GM18909 (cell line): Measurements from ENCODE around the gene NF1.
"Not testable (repeated sequence)": the region's sequence is repeated elsewhere in the genome, so short reads cannot be mapped to it uniquely, and the experiment has no call there.

ENCODE experiments used
- ATAC-seq: cut with Tn5 transposase; IDR thresholded peaks from one replicate; pipeline ENCODE4 v1.9.1; 2021; ENCODE audit warnings: mild to moderate bottlenecking; ENCODE audit not compliant: unreplicated experiment, poor library complexity

The NF1 gene

GRCh38 chr17:31074772-31075555 lies 19.8 kb upstream of the NF1 start:
- ATAC-seq = no peak

- no peak for ATAC-seq
These were observed 16.5 kb upstream of the NF1 start for GRCh38 chr17:31078290-31078689.

DNA sequence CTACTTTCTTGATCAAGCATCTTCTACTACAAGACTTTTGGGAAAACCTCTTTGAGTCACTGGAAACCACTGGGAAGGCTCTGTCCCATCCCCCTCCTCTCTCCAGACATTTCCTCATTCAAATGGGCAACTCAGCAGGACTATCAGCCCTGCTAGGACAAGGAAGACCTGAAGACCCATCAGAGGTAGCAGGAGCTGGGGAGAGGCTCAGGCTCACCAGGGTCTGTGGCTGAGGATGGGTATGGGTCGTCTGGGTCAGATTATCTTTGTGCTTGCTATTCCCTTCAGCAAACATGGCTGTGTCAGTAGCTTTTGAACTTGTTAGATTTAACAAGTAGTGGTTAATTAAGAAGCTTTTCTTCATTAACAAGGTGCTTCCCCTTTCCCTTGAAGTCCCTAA lies 15.0 kb upstream of the NF1 start:
- ATAC-seq = no peak

DNA sequence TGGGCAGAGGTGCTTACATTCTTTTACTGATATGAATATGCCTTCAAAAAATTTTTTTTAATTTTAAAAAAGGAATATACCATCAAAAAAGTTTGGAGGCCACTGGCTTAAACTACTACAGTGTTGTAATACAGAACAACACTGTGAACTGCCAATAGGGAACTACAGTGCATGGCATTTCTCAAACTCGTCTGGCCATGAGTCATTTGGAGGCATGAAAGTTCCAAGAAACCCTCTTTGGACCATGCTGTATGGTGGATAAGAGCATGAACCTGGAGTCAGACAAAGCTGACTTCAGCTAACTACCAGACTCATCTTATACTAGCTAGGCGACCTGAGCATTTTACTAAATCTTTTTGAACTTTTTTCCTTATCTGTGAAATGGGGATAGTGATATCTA lies 9.2 kb upstream of the NF1 start:
- no peak for ATAC-seq

DNA sequence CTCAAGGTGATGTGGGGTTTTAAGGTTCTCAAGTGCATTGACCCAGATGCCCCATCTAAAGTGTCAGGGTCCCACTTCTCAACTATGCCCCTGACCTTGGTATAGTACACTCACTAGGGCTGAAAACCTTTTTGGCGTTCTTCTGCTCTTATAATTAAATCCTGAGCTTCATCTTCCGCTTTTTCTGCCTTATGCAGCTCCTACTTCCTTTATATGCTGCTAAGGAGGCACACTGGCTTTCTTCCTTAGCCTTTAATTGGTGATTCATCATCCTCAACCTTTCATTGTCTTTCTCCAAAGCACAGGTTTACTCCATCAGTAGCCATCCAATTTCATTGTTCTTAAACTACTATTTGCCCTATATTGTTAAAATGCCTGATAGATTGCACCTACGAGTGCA lies 5.3 kb upstream of the NF1 start:
- no peak for ATAC-seq

DNA sequence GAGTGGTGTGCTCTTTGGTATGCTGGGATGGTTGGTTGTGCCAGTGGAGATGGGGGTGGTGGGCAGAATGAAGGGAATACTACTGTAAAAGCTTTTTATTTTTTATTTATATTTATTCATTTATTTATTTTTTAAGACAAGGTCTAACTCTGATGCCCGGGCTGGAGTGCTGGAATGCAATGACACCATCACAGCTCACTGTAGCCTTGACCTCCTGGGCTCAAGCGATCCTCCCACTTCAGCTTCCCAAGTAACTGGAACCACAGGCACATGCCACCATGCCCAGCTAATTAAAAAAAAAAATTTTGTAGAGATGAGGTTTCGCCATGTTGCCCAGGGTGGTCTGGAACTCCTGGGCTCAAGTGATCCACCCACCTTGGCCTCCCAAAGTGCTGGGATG lies 4.1 kb upstream of the NF1 start:
- ATAC-seq = not testable (repeated sequence)

DNA sequence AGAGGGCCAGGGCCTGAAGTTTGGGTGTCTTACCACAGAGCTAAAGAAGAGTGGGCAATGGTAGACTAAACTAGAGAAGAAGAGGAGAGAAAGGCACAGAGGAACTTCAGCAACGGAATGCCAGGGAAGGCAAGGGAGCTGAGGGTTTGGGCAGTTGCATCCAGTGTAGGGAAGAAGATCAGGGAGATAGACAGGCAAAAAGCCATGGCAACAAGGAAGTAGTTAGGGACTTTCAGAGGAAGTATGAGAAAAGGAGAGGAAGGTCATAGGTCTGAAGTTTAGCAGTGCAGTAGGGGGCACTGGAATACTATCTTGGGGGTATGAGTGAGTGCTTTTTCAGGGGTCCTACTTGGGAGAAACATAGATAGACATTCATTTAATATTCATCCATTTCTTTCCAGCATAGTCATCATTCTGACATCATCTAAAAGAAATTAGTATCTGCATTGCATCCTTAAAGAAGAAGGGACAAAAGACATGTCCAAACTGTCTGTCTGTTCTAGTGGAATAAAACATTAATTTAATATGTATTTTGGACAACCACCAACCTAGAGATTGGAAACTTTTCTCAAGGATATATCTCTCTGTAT lies 2.2 kb upstream of the NF1 start:
- no peak for ATAC-seq

- no peak for ATAC-seq
These were observed 744 bp upstream of the NF1 start for GRCh38 chr17:31093866-31094599.

- ATAC-seq = peak; percentile 18
These were observed 694 bp downstream of the NF1 start for GRCh38 chr17:31095236-31096105.

DNA sequence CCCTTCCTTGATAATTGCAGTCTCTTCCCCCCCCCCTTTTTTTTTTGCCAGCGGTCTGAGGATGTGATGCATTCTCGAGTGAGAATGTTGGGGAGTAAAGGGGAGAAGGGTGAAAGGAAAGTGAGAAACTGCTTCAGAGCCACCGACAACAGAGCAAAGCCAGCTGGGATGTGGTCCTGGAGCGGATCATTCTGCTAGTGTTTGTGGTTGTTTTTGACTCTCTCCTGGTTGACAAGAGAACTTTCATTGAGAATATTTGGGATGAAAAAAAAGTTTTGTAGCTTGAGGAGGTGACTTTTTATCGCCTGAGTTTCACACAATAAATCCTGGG lies 1.3 kb downstream of the NF1 start:
- ATAC-seq = no peak

GRCh38 chr17:31099016-31099415 lies 4.2 kb downstream of the NF1 start:
- ATAC-seq = no peak

- ATAC-seq = no peak
These were observed 6.2 kb downstream of the NF1 start for GRCh38 chr17:31100840-31101459.

DNA sequence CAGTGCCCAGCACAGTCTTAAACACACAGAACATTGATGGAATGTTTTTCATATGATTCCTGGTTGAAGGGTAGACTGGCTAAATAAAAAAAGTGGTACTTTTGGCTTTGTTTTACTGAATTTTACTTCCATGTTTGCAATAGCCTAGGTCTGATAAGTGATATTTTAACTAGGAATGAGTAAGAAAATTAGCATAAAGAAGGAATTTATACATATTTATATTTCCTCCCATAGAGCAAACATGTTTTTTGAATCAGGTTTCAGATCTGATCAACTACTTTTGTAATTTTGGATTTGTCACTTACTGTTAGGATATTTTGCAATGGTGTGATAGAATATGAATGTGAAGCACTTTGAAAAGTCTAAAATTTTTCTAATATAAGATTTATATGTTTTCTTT lies 7.2 kb downstream of the NF1 start:
- no peak for ATAC-seq

DNA sequence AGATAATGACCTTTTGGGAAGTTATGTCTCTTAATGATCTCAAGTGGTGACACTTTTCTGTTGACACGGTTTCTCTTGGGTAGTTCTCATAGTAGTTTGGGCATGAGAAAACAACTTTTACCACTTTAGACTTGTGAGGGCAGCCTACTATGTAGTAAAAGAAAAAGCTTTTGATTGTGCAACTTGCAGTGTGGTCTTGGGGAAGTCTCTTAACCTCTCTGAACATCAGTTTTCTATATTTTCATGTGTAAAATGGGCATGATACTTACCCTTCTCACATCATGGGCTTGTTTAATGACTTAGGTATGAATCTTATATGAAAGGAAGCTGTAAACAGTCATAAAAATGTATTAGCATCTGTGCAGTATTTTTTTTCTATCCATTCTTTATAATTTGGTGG lies 11.2 kb downstream of the NF1 start:
- ATAC-seq = no peak

- no peak for ATAC-seq
These were observed 16.4 kb downstream of the NF1 start for GRCh38 chr17:31111183-31111582.

- no peak for ATAC-seq
These were observed 17.4 kb downstream of the NF1 start for GRCh38 chr17:31112001-31112661.

- ATAC-seq = not testable (repeated sequence)
These were observed 18.6 kb downstream of the NF1 start for GRCh38 chr17:31113368-31113767.

DNA sequence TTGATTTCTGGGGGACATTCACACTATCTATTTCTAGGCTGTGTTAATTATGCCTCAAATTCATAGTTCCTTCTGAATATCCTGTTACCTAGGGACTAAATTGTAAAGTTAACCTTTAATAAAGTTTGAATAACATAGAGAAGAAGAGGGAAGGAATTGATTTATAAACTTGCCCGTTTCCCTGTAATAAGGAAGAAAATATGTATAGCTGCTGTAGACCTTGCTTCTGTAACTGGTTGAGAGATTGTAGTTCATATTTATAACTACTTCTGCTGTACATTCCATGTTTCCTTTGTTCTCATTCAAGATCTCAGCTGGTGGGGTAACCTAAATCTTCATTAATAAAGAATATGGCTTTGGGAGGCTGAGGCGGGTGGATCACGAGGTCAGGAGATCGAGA lies 19.2 kb downstream of the NF1 start:
- no peak for ATAC-seq

GRCh38 chr17:31114956-31115555 lies 20.3 kb downstream of the NF1 start:
- no peak for ATAC-seq
